ENCODE measurements around the gene COL1A2.

DNA sequence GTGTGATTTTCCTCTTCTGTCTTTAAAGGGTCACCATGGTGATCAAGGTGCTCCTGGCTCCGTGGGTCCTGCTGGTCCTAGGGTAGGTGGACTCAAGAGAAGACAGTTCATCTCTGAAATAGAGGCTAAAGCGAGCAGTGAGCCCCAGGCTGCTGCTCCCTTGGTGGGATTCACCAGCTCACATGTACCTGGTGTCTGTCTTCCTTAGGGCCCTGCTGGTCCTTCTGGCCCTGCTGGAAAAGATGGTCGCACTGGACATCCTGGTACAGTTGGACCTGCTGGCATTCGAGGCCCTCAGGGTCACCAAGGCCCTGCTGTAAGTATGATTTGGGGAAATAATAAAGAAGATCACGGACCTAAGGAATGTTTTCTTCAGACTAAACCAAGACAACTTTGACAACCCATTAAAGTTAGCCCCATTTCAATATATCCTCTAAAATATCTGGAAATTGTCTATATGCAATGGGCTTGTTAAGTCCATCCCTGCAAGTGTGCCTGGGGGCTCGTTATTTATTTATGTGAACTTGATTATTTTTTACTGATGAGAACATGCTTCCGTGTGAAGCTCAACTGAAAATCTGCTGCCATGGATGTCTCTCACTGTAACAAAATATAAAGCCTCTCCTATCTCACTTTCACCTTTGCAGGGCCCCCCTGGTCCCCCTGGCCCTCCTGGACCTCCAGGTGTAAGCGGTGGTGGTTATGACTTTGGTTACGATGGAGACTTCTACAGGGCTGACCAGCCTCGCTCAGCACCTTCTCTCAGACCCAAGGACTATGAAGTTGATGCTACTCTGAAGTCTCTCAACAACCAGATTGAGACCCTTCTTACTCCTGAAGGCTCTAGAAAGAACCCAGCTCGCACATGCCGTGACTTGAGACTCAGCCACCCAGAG is 32.5 kb downstream of the COL1A2 start:
- TF ChIP-seq CTCF (IDR thresholded peaks at IDR 0.05; ENCODE audit: low read length) (no peak), EZH2 (optimal IDR thresholded peaks at IDR 0.05; ENCODE audit: low read depth, low read length) (no peak), EZH2phosphoT487 (IDR thresholded peaks at IDR 0.05; ENCODE audit: low read length) (no peak)

All from MM.1S (cell line).